GM10266 (cell line): Measurements from ENCODE around the gene LIPK.

ENCODE experiments used
- DNase-seq: peaks from one replicate; pipeline ENCODE4 v3.0.0; 2012; ENCODE audit errors: extremely low spot score
- CTCF ChIP-seq: IDR thresholded peaks from 2 replicates; pipeline ENCODE4 v1.5.1; 2012; ENCODE audit warnings: mild to moderate bottlenecking, low read depth; ENCODE audit not compliant: control insufficient read depth, insufficient read depth; ENCODE audit errors: missing control alignments

Gene LIPK

GRCh38 chr10:88763441-88763840, 57.4 kb downstream of the LIPK start:
- no peak for TF ChIP-seq CTCF
- DNase-seq = no peak

- no peak for TF ChIP-seq CTCF
- no peak for DNase-seq
Measured at GRCh38 chr10:88764110-88764509, 58.1 kb downstream of the LIPK start.

- no peak for TF ChIP-seq CTCF
- no peak for DNase-seq
Measured at GRCh38 chr10:88765816-88766215, 59.8 kb downstream of the LIPK start.

DNA sequence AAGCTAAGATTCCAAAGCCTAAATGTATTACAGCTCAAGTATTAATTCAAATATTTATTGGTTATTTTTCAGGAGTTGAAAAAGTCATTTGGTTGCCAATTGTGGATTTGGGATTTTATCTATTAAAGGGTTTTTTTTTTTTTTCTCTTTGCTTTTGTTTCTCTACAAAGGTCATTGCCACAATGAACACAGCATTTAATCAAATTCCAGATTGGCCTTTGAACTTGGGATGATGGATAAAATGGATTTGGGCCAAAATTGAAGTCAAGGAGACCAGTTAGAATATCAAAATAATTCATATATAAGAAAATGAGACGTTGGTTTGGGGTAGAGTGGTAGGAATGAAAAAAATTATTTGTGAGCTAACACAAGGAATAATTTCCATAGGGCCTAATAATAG, 63.3 kb downstream of the LIPK start:
- no peak for TF ChIP-seq CTCF
- DNase-seq = no peak

DNA sequence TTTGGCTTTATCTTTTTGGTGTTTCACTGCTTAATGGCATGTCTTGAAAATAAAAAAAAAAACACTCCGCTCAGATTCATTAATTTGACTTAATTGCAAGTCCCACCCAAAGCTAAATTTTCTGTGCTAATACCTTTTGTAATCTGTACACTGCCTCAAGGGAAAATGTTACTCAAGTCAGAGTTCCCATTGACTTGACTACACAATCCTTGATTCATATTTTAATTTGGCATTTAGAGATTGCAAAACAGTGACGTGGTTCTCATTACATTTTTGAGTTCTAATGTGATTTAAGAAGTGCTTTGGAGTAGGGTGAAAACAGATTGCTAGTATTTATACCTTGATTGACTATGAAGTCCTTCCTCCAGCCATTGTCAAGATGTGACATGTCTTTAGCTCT, 75.2 kb downstream of the LIPK start:
- DNase-seq = no peak
- no peak for TF ChIP-seq CTCF

- no peak for DNase-seq
- TF ChIP-seq CTCF = no peak
Measured at GRCh38 chr10:88782222-88782621, 76.2 kb downstream of the LIPK start.

GRCh38 chr10:88783724-88784123, 77.7 kb downstream of the LIPK start:
- no peak for TF ChIP-seq CTCF

More at GRCh38 chr10:88783724-88784123, 77.7 kb downstream of the LIPK start:
- no peak for DNase-seq
